Liver (tissue), 9 donors: ENCODE results near the gene GALNT1. TPM values are rescaled to one million over a fixed set of nuclear protein-coding genes. Genes with fewer than 3 reads are reported as not detected.

Source experiments
- DNase-seq: peaks from one replicate; pipeline ENCODE4 v3.0.0-alpha.2; 2017; ENCODE audit warnings: low spot score
- H3K27ac ChIP-seq, 2 donors: one replicate each; pipeline ENCODE4 v1.7.0; 2013; ENCODE audit warnings: inconsistent platforms in 2 of 2, low read length in 2 of 2, control low read depth in 1 of 2, low read depth in 1 of 2, mild to moderate bottlenecking in 1 of 2
- H3K27me3 ChIP-seq, 4 donors: one replicate each; pipeline versions ENCODE4 v1.6.1 to v1.7.0; 2013; ENCODE audit warnings: low read length in 3 of 4, inconsistent platforms in 1 of 4, mild to moderate bottlenecking in 1 of 4, moderate library complexity in 1 of 4; ENCODE audit not compliant: control insufficient read depth in 4 of 4, insufficient read depth in 4 of 4
- H3K36me3 ChIP-seq, 4 donors: one replicate each; pipeline versions ENCODE4 v1.6.1 to v1.7.0; 2013; ENCODE audit warnings: low read length in 3 of 4, mild to moderate bottlenecking in 3 of 4, low read depth in 1 of 4, moderate library complexity in 1 of 4; ENCODE audit not compliant: control insufficient read depth in 4 of 4, insufficient read depth in 3 of 4
- H3K4me1 ChIP-seq, 4 donors: one replicate each; pipeline versions ENCODE4 v1.6.1 to v1.7.0; 2013; ENCODE audit warnings: low read length in 3 of 4, mild to moderate bottlenecking in 3 of 4, moderate library complexity in 1 of 4; ENCODE audit not compliant: control insufficient read depth in 4 of 4, insufficient read depth in 4 of 4
- H3K4me3 ChIP-seq, 3 donors: one replicate each; pipeline versions ENCODE4 v1.6.1 to v1.7.0; 2013; ENCODE audit warnings: low read length in 3 of 3, control low read depth in 1 of 3, low read depth in 1 of 3, mild to moderate bottlenecking in 1 of 3
- H3K9ac ChIP-seq, 2 donors: one replicate each; pipeline ENCODE4 v1.7.0; 2013; ENCODE audit warnings: low read length in 2 of 2, mild to moderate bottlenecking in 2 of 2, moderate library complexity in 2 of 2, control low read depth in 1 of 2, low read depth in 1 of 2
- H3K9me3 ChIP-seq, 4 donors: one replicate each; pipeline versions ENCODE4 v1.6.1 to v1.7.0; 2013; ENCODE audit warnings: low read length in 3 of 4; ENCODE audit not compliant: control insufficient read depth in 4 of 4
- ATF3 ChIP-seq: IDR thresholded peaks from 2 replicates; pipeline ENCODE4 v1.6.1; 2016; ENCODE audit warnings: antibody characterized with exemption
- EGR1 ChIP-seq, 2 donors: IDR thresholded peaks; 2 replicates each; pipeline ENCODE4 v1.6.1; 2016 to 2018; ENCODE audit warnings: antibody characterized with exemption in 2 of 2, low read depth in 2 of 2
- FOXA1 ChIP-seq: IDR thresholded peaks from 2 replicates; pipeline ENCODE4 v1.6.1; 2016; ENCODE audit warnings: antibody characterized with exemption
- FOXA2 ChIP-seq: IDR thresholded peaks from 2 replicates; pipeline ENCODE4 v1.6.1; 2016; ENCODE audit warnings: antibody characterized with exemption
- GABPA ChIP-seq, 2 donors: IDR thresholded peaks in 1 of 2; conservative IDR thresholded peaks in 1 of 2; 2 replicates each; pipeline ENCODE4 v1.6.1; 2016; ENCODE audit warnings: antibody characterized with exemption in 2 of 2, mild to moderate bottlenecking in 1 of 2, moderate library complexity in 1 of 2
- HNF4A ChIP-seq, 2 donors: conservative IDR thresholded peaks; 2 replicates each; pipeline ENCODE4 v1.6.1; 2016; ENCODE audit warnings: antibody characterized with exemption in 2 of 2, mild to moderate bottlenecking in 2 of 2
- HNF4G ChIP-seq: IDR thresholded peaks from 2 replicates; pipeline ENCODE4 v1.6.1; 2016; ENCODE audit warnings: antibody characterized with exemption
- JUND ChIP-seq, 2 donors: IDR thresholded peaks; 2 replicates each; pipeline ENCODE4 v1.6.1; 2016; ENCODE audit warnings: antibody characterized with exemption in 2 of 2
- NR2F2 ChIP-seq: IDR thresholded peaks from 2 replicates; pipeline ENCODE4 v1.6.1; 2016; ENCODE audit warnings: antibody characterized with exemption
- RAD21 ChIP-seq, 2 donors: IDR thresholded peaks; 2 replicates each; pipeline ENCODE4 v1.6.1; 2016; ENCODE audit warnings: antibody characterized with exemption in 2 of 2, mild to moderate bottlenecking in 2 of 2
- REST ChIP-seq: IDR thresholded peaks from 2 replicates; pipeline ENCODE4 v1.6.1; 2016; ENCODE audit warnings: antibody characterized with exemption, mild to moderate bottlenecking
- RXRA ChIP-seq, 2 donors: IDR thresholded peaks; 2 replicates each; pipeline ENCODE4 v1.6.1; 2017 to 2018; ENCODE audit warnings: antibody characterized with exemption in 2 of 2, mild to moderate bottlenecking in 1 of 2
- SP1 ChIP-seq: IDR thresholded peaks from 2 replicates; pipeline ENCODE4 v1.6.1; 2018; ENCODE audit warnings: antibody characterized with exemption, mild to moderate bottlenecking
- TAF1 ChIP-seq: conservative IDR thresholded peaks from 2 replicates; pipeline ENCODE4 v1.6.1; 2016; ENCODE audit warnings: antibody characterized with exemption, mild to moderate bottlenecking
- YY1 ChIP-seq: IDR thresholded peaks from 2 replicates; pipeline ENCODE4 v1.6.1; 2016; ENCODE audit warnings: antibody characterized with exemption, mild to moderate bottlenecking
- ZBTB33 ChIP-seq: IDR thresholded peaks from 2 replicates; pipeline ENCODE4 v1.6.1; 2016; ENCODE audit warnings: antibody characterized with exemption
- WGBS: extraction: QIAGEN DNeasy Blood & Tissue Kit; methylation state at CpG from one replicate; pipeline ENCODE4 v1.1.7; 2013; 5-methylcytosine and 5-hydroxymethylcytosine counted together
- polyA plus RNA-seq, 2 donors: library from polyadenylated mRNA; stranded (reverse) in 1 of 2; unstranded in 1 of 2; fragments of 200-250 nt in 1 of 2; fragments of >200 nt in 1 of 2; fragmentation: Nextera tagmentation in 1 of 2; extraction: Ambion mirVana in 1 of 2; gene quantifications; one replicate each; pipeline versions ENCODE4 v1.2.1 to v1.2.3, GENCODE V29; 2013 to 2015
- total RNA-seq, 2 donors: library from RNA; depleted of rRNA; stranded (reverse); fragments of >200 nt; gene quantifications; one replicate each; pipeline ENCODE4 v1.2.3, GENCODE V29; 2014
- TF ChIP-seq, protein P1 (sequence below): fragments of 150-350 bp; IDR thresholded peaks from 2 replicates; pipeline ENCODE4 v1.5.1; 2017; ENCODE audit warnings: improper control_type of control experiment, low read depth, low read length; ENCODE audit not compliant: missing input control
- TF ChIP-seq, protein P2 (sequence below): IDR thresholded peaks from 2 replicates; pipeline ENCODE4 v1.6.1; 2016; ENCODE audit warnings: antibody characterized with exemption
- donor health status: healthy.
- donor health status: healthy.
- donor health status: healthy.
- donor health status: healthy.
- donor health status: healthy.

GALNT1 gene
- total and polyA plus RNA-seq, 4 donors: 13.9 to 42.2 (median 26.5) TPM

DNA sequence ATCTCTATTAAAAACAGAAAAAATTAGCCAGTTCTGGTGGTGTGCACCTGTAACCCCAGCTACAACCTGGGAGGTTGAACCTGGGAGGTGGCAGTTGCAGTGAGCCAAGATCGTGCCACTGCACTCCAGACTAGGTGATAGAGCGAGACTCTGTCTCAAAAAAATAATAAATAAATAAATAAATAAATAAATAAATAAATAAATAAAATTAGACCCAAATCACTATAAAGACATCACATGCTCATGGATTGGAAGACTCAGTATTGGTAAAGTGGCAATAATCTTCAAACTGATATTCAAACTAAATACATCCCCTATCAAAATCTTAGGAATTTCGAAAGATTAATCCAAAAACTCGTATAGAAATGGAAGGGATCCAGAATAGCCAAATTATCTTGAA, 15.5 kb upstream of the GALNT1 start:
- TF ChIP-seq JUND (IDR thresholded peaks at IDR 0.05): no peak
- TF ChIP-seq SP1: no peak
- TF ChIP-seq, protein P1, sequence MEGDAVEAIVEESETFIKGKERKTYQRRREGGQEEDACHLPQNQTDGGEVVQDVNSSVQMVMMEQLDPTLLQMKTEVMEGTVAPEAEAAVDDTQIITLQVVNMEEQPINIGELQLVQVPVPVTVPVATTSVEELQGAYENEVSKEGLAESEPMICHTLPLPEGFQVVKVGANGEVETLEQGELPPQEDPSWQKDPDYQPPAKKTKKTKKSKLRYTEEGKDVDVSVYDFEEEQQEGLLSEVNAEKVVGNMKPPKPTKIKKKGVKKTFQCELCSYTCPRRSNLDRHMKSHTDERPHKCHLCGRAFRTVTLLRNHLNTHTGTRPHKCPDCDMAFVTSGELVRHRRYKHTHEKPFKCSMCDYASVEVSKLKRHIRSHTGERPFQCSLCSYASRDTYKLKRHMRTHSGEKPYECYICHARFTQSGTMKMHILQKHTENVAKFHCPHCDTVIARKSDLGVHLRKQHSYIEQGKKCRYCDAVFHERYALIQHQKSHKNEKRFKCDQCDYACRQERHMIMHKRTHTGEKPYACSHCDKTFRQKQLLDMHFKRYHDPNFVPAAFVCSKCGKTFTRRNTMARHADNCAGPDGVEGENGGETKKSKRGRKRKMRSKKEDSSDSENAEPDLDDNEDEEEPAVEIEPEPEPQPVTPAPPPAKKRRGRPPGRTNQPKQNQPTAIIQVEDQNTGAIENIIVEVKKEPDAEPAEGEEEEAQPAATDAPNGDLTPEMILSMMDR: no peak
- TF ChIP-seq FOXA2: no peak
- no peak overlapping the region for H3K27ac ChIP-seq
- WGBS: 86% methylated on average over 4 of the region's 4 CpGs
- no peak overlapping the region for H3K4me3 ChIP-seq
- no peaks in the 10 kb centered on the region for H3K4me1 ChIP-seq
- no peaks in the 10 kb centered on the region for H3K36me3 ChIP-seq
- DNase-seq: no peak
- no peaks in the 10 kb centered on the region for H3K27me3 ChIP-seq
- no peak overlapping the region for H3K9ac ChIP-seq
- no peaks in the 10 kb centered on the region for H3K9me3 ChIP-seq

DNA sequence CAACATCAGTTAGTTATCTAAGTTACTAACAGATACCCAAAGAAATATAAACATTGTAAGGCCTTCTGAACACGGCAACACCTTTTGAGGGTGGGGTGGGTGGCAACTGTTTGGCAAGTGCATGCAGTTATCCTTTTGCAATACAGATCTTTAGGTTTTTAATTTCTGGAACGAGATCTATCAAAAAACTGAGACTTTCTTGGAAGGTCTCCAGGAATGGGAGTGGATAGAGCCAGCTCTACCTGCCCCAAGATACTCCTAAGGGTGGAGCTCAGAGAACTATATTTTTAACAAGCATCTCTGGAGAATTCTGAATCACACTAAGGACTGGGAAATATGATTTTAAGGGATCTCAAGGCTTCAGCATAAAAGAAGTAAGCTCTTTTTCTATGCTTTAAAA, 11.4 kb upstream of the GALNT1 start:
- no peaks in the 10 kb centered on the region for H3K9me3 ChIP-seq
- no peaks in the 10 kb centered on the region for H3K4me1 ChIP-seq
- TF ChIP-seq FOXA2 (no peak), SP1 (no peak)
- WGBS: 73% methylated on average over 2 of the region's 2 CpGs
- no peak for DNase-seq
- no peaks in the 10 kb centered on the region for H3K36me3 ChIP-seq
- no peak overlapping the region for H3K27ac ChIP-seq
- H3K9ac ChIP-seq: no peak overlapping the region
- H3K27me3 ChIP-seq: no peaks in the 10 kb centered on the region
- H3K4me3 ChIP-seq: no peak overlapping the region

GRCh38 chr18:35571138-35571537, 10.4 kb upstream of the GALNT1 start:
- H3K4me1 ChIP-seq: no peaks in the 10 kb centered on the region
- no peak overlapping the region for H3K9ac ChIP-seq
- no peak overlapping the region for H3K4me3 ChIP-seq
- no peak for DNase-seq
- TF ChIP-seq GABPA (IDR thresholded peaks at IDR 0.05 in 1 of 2, conservative IDR thresholded peaks at IDR 0.05 in 1 of 2): no peak
- no peak for TF ChIP-seq JUND (IDR thresholded peaks at IDR 0.05)
- TF ChIP-seq ATF3: no peak
- TF ChIP-seq RAD21 (IDR thresholded peaks at IDR 0.05): no peak
- no peak for TF ChIP-seq HNF4G
- TF ChIP-seq ZBTB33: no peak
- no peak for TF ChIP-seq FOXA2
- no peak for TF ChIP-seq EGR1 (IDR thresholded peaks at IDR 0.05; ENCODE audit: low read depth in 2 of 2)
- no peak for TF ChIP-seq REST
- TF ChIP-seq HNF4A (conservative IDR thresholded peaks at IDR 0.05): no peak
- TF ChIP-seq TAF1: no peak
- TF ChIP-seq YY1: no peak
- no peak for TF ChIP-seq SP1
- TF ChIP-seq, protein P2, sequence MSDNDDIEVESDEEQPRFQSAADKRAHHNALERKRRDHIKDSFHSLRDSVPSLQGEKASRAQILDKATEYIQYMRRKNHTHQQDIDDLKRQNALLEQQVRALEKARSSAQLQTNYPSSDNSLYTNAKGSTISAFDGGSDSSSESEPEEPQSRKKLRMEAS: no peak
- TF ChIP-seq FOXA1: no peak
- no peak for TF ChIP-seq NR2F2
- TF ChIP-seq RXRA (IDR thresholded peaks at IDR 0.05): no peak
- TF ChIP-seq, protein P1: no peak
- H3K27me3 ChIP-seq: no peaks in the 10 kb centered on the region
- no peaks in the 10 kb centered on the region for H3K9me3 ChIP-seq
- H3K27ac ChIP-seq: no peak overlapping the region
- WGBS: 94% methylated on average over 1 of the region's 1 CpG
- no peaks in the 10 kb centered on the region for H3K36me3 ChIP-seq
